ENCODE data around the gene LASP1NB.

GRCh38 chr17:38943607-38944006 lies 18.2 kb downstream of the LASP1NB start:
- TF ChIP-seq NRL (CRISPR knock-in tag; IDR thresholded peaks at IDR 0.05; ENCODE audit: borderline replicate concordance) = no peak
- TF ChIP-seq NR3C1 (CRISPR knock-in tag; IDR thresholded peaks at IDR 0.05) = no peak
- TF ChIP-seq RCOR2 (CRISPR knock-in tag; IDR thresholded peaks at IDR 0.05) = no peak
- no peak for TF ChIP-seq HNRNPH1 (optimal IDR thresholded peaks at IDR 0.05; ENCODE audit: low read depth, low read length)
- no peak for TF ChIP-seq RAD51 (IDR thresholded peaks at IDR 0.05; ENCODE audit: borderline replicate concordance)
- TF ChIP-seq PRPF4 (IDR thresholded peaks at IDR 0.05; ENCODE audit: low read depth, low read length, poor library complexity, severe bottlenecking) = no peak
- no peak for TF ChIP-seq BHLHE40 (IDR thresholded peaks at IDR 0.05; ENCODE audit: low read length)
- no peak for TF ChIP-seq DPF2 (CRISPR knock-in tag; IDR thresholded peaks at IDR 0.05; ENCODE audit: borderline replicate concordance, low read depth)

Data from HepG2 (cell line).